GM12874 (cell line): ENCODE results near the gene B9D2.

ENCODE experiments used
- CTCF ChIP-seq: IDR thresholded peaks from 2 replicates; pipeline ENCODE4 v1.5.1; 2011; ENCODE audit warnings: low read depth, mild to moderate bottlenecking, control low read depth, low read length, moderate library complexity; ENCODE audit not compliant: insufficient read depth

Gene B9D2

GRCh38 chr19:41363753-41364523, at the start of gene B9D2:
B9D2 (minus strand) TSS chr19:41364149; CDS start chr19:41363519, 630 bp downstream.
- no peak for TF ChIP-seq CTCF

- TF ChIP-seq CTCF: no peak
Observed at GRCh38 chr19:41412953-41413352, 49.0 kb upstream of the B9D2 start.

GRCh38 chr19:41411968-41412265, 48.0 kb upstream of the B9D2 start:
- no peak for TF ChIP-seq CTCF

- no peak for TF ChIP-seq CTCF
Observed at GRCh38 chr19:41411100-41411967, 47.4 kb upstream of the B9D2 start.

GRCh38 chr19:41410336-41411054, 46.5 kb upstream of the B9D2 start:
- TF ChIP-seq CTCF: no peak

- no peak for TF ChIP-seq CTCF
Observed at GRCh38 chr19:41409288-41409687, 45.3 kb upstream of the B9D2 start.

GRCh38 chr19:41408256-41408655, 44.3 kb upstream of the B9D2 start:
- 0 out of 2 replicates have a peak, but pooled peaks have one; percentile 8 for TF ChIP-seq CTCF
